Measurements from ENCODE around the gene TRMT5. TPM values are rescaled to one million over a fixed set of nuclear protein-coding genes. Genes with fewer than 3 reads are reported as not detected.
A peak's percentile ranks its signal among the peaks of the same experiment; 100 is the strongest.

The TRMT5 gene
- total RNA-seq (2011; cell fraction: chromatin; rRNA removed; ENCODE audit: low replicate concordance), result 2.5 and 13.8 TPM in 2 replicates
- 2.1 and 4.8 TPM in 2 replicates for total RNA-seq (2011; cell fraction: nucleolus; rRNA removed)
- 5.3 and 7.5 TPM in 2 replicates for total RNA-seq (2011; cell fraction: nucleoplasm; rRNA removed)
- total RNA-seq (2014; rRNA removed) (9.4 and 10.0 TPM in 2 replicates), total RNA-seq (2014; rRNA removed; fragmentation: Illumina TruSeq; extraction: Trizol) (18.7 and 22.4 TPM in 2 replicates), total RNA-seq (2015; rRNA removed; fragmentation: Illumina TruSeq; extraction: Trizol) (13.5 and 13.8 TPM in 2 replicates), total RNA-seq (2021) (15.1 and 18.4 TPM in 2 replicates), polyA plus RNA-seq (2011; rRNA removed) (10.2 and 11.7 TPM in 2 replicates), polyA plus RNA-seq (2014; fragmentation: Illumina TruSeq; extraction: Trizol) (13.7 and 17.7 TPM in 2 replicates), polyA plus RNA-seq (2014; fragmentation: Nextera tagmentation; extraction: Ambion mirVana) (10 to 100 TPM; 17.3 to 20.0 TPM), polyA plus RNA-seq (2014; rRNA removed) (8.4 and 16.4 TPM in 2 replicates), polyA minus RNA-seq (2011; rRNA and poly(A)+ RNA removed) (14.3 and 16.0 TPM in 2 replicates), Bru-seq, nascent RNA (percentile 85 among the genes with signal in this experiment), BruChase-seq, experiment 1, labeled RNA remaining after a 2-hour chase (percentile 80 among the genes with signal in this experiment), BruChase-seq, experiment 2, labeled RNA remaining after a 6-hour chase (percentile 85 among the genes with signal in this experiment)
- polyA plus RNA-seq (2011; cell fraction: cytosol; rRNA removed), result 2.3 and 4.0 TPM in 2 replicates
- 7.0 and 9.5 TPM in 2 replicates for polyA plus RNA-seq (2011; cell fraction: nucleus; rRNA removed)
- polyA plus RNA-seq (2012), result 8.8 and 10.6 TPM in 2 replicates
- 5.7 and 7.3 TPM in 2 replicates for polyA minus RNA-seq (2011; cell fraction: cytosol; rRNA and poly(A)+ RNA removed)
- polyA minus RNA-seq (2011; cell fraction: nucleus; rRNA and poly(A)+ RNA removed), result 8.9 and 24.4 TPM in 2 replicates
- long read RNA-seq, experiment 1, full-length matches to known transcripts, result 27 of 36 reads
- long read RNA-seq, experiment 1, partial matches to known transcripts, result 1 of 36 reads
- long read RNA-seq, experiment 1, other reads (novel, unspliced or antisense), result 8 of 36 reads
- long read RNA-seq, experiment 2, full-length matches to known transcripts, result 15 of 22 reads
- long read RNA-seq, experiment 2, partial matches to known transcripts, result 3 of 22 reads
- long read RNA-seq, experiment 2, other reads (novel, unspliced or antisense), result 4 of 22 reads
- long read RNA-seq, experiment 3, full-length matches to known transcripts, result 12 of 14 reads
- long read RNA-seq, experiment 3, partial matches to known transcripts, result 2 of 14 reads
- long read RNA-seq, experiment 3, other reads (novel, unspliced or antisense), result 0 of 14 reads

- peaks cover 88% of the 10 kb centered on the region for H3K79me2 ChIP-seq (ENCODE audit: control insufficient read depth, insufficient read depth, low read length)
- TF ChIP-seq YY1 (IDR thresholded peaks at IDR 0.05; ENCODE audit: borderline replicate concordance in 1 of 3, control insufficient read depth in 1 of 3, extremely low read depth in 1 of 3, insufficient read depth in 3 of 3, insufficient read length in 1 of 3, insufficient replicate concordance in 2 of 3, low read depth in 1 of 3, low read length in 2 of 3), result peak in 2 of 3 experiments; percentile 13 to 63
- TF ChIP-seq HDAC2 (IDR thresholded peaks at IDR 0.05), result peak; percentile 70
- no peak for TF ChIP-seq ZNF561 (CRISPR knock-in tag; conservative IDR thresholded peaks at IDR 0.05)
- no peak for TF ChIP-seq KDM2B (CRISPR knock-in tag; IDR thresholded peaks at IDR 0.05)
- no peak for TF ChIP-seq WHSC1 (IDR thresholded peaks at IDR 0.05; ENCODE audit: low read length)
- TF ChIP-seq FOS (IDR thresholded peaks at IDR 0.05; ENCODE audit: extremely low read depth, insufficient read length), result no peak
- 0 out of 2 replicates have a peak, but pooled peaks have one; percentile 16 for TF ChIP-seq SMAD3 (CRISPR knock-in tag; conservative IDR thresholded peaks at IDR 0.05)
- no peak for TF ChIP-seq RB1 (IDR thresholded peaks at IDR 0.05; ENCODE audit: low read depth)
- 0 out of 2 replicates have a peak, but pooled peaks have one; percentile 4 for TF ChIP-seq ZNF592 (IDR thresholded peaks at IDR 0.05)
- TF ChIP-seq CBFA2T3 (IDR thresholded peaks at IDR 0.05), result 0 out of 2 replicates have a peak, but pooled peaks have one; percentile 2
- no peak; the same call in 1 of the 2 replicates for TF ChIP-seq ZNF175 (CRISPR knock-in tag; IDR thresholded peaks at IDR 0.05; ENCODE audit: low read depth)
These were observed at the start of gene TRMT5, which contains the start of gene SLC38A6 for GRCh38 chr14:60980811-60981632. TSS of gene TRMT5 (minus strand) at chr14:60981079. CDS start at chr14:60980973, 106 bp downstream. TSS of gene SLC38A6 (plus strand) at chr14:60981245. CDS start at chr14:60981278, 33 bp downstream.

More at GRCh38 chr14:60980811-60981632, at the start of gene TRMT5, which contains the start of gene SLC38A6:
- ATAC-seq (peak; percentile 87), FAIRE-seq (peak; percentile 93), DNase-seq (ENCODE audit: extremely low read depth in 1 of 4, low spot score in 3 of 4) (peak; percentile 84 to 91 (median 84))
- Histone ChIP-seq H3K9me3 (replicated peaks; ENCODE audit: control insufficient read depth, insufficient read depth, low read depth, low read length) (no peaks in the 10 kb centered on the region), H3K27me3 (ENCODE audit: control insufficient read depth in 2 of 2, insufficient read depth in 2 of 2, low read length in 2 of 2) (no peaks in the 10 kb centered on the region), H3K4me2 (ENCODE audit: insufficient read depth, low read length) (peak within 1 kb of the TSS; percentile 81), H4K20me1 (replicated peaks; ENCODE audit: control insufficient read depth, insufficient read depth, low read length) (no peaks in the 10 kb centered on the region), H3K9me1 (ENCODE audit: control insufficient read depth, insufficient read depth, low read length) (no peaks in the 10 kb centered on the region), H2AFZ (ENCODE audit: low read depth, low read length) (peak within 1 kb of the TSS; percentile 96), H3K4me1 (replicated peaks in 1 of 2; ENCODE audit: control insufficient read depth in 2 of 2, insufficient read depth in 2 of 2, low read length in 2 of 2) (peaks cover 0 to 8% of the 10 kb centered on the region in 2 experiments; a peak in 3 of 5 replicates), H3K27ac (ENCODE audit: extremely low read depth, low read depth, low read length) (peak within 1 kb of the TSS; percentile 86), H3K9ac (ENCODE audit: insufficient read depth in 1 of 2, low read depth in 2 of 2, low read length in 2 of 2) (peak within 1 kb of the TSS; percentile 93 to 95), H3K4me3 (peak within 1 kb of the TSS; percentile 84), H3K36me3 (ENCODE audit: control insufficient read depth, insufficient read depth, low read length) (peaks cover 57% of the 10 kb centered on the region; the same call in 2 of the 3 replicates)
- in situ Hi-C loops (cut with MboI) (no loop called here), intact Hi-C loops (cut with micrococcal nuclease) (loop anchor here (5.0 kb wide), 1 partner anchor 46 kb away; no protein-coding TSS in a partner anchor)
- POLR2A ChIA-PET, result interaction anchor here (0.5 to 1.0 kb wide), 5 partner anchors 8 to 350 kb away, joined by 3 to 5 read pairs (median 3); no protein-coding TSS in a partner anchor
- CTCF ChIA-PET (ENCODE audit: low intra/inter-chr PET ratio), result no interaction called here
- 1% methylated on average over 22 of the region's 59 CpGs for WGBS (ENCODE audit: insufficient coverage, low coverage, missing lambda C conversion rate)
- no TSS peak for BruUV-seq (replicated peaks)
